HG03095 (cell line): Measurements from ENCODE around the gene TMEM139.
A peak's percentile ranks its signal among the peaks of the same experiment; 100 is the strongest.
"Not testable (repeated sequence)": the region's sequence is repeated elsewhere in the genome, so short reads cannot be mapped to it uniquely, and the experiment has no call there.

Experiments
- ATAC-seq: cut with Tn5 transposase; IDR thresholded peaks from one replicate; pipeline ENCODE4 v1.9.1; 2021; ENCODE audit warnings: moderate library complexity; ENCODE audit not compliant: unreplicated experiment

The TMEM139 gene

GRCh38 chr7:143287935-143288826 lies 3.4 kb downstream of the TMEM139 start, which contains the start of gene CASP2:
Gene CASP2 (plus strand): TSS chr7:143288351. CDS start chr7:143288456, 105 bp downstream.
- ATAC-seq = peak; percentile 85

GRCh38 chr7:143288836-143289235 lies 4.1 kb downstream of the TMEM139 start:
- no peak for ATAC-seq

GRCh38 chr7:143289421-143289820 lies 4.7 kb downstream of the TMEM139 start:
- no peak for ATAC-seq

- not testable (repeated sequence) for ATAC-seq
Observed at GRCh38 chr7:143289888-143290287, 5.1 kb downstream of the TMEM139 start.

GRCh38 chr7:143290293-143290692 lies 5.5 kb downstream of the TMEM139 start:
- ATAC-seq = no peak

- ATAC-seq = no peak
Observed at GRCh38 chr7:143292876-143293275, 8.1 kb downstream of the TMEM139 start.

GRCh38 chr7:143295870-143296269 lies 11.1 kb downstream of the TMEM139 start:
- no peak for ATAC-seq

- ATAC-seq = no peak
Observed at GRCh38 chr7:143296686-143297085, 11.9 kb downstream of the TMEM139 start.

GRCh38 chr7:143299346-143299745 lies 14.6 kb downstream of the TMEM139 start:
- no peak for ATAC-seq

- no peak for ATAC-seq
Observed at GRCh38 chr7:143299840-143300239, 15.1 kb downstream of the TMEM139 start.

- ATAC-seq = no peak
Observed at GRCh38 chr7:143300959-143301935, 16.5 kb downstream of the TMEM139 start.

- ATAC-seq = no peak
Observed at GRCh38 chr7:143303733-143304132, 19.0 kb downstream of the TMEM139 start.

GRCh38 chr7:143304938-143305337 lies 20.2 kb downstream of the TMEM139 start:
- no peak for ATAC-seq

GRCh38 chr7:143305423-143306070 lies 20.8 kb downstream of the TMEM139 start:
- no peak for ATAC-seq

GRCh38 chr7:143308632-143309031 lies 23.9 kb downstream of the TMEM139 start:
- no peak for ATAC-seq

- no peak for ATAC-seq
Observed at GRCh38 chr7:143314127-143314526, 29.4 kb downstream of the TMEM139 start.

- no peak for ATAC-seq
Observed at GRCh38 chr7:143315776-143316175, 31.0 kb downstream of the TMEM139 start, which contains the start of gene CLCN1. Gene CLCN1 (plus strand): TSS chr7:143316111. CDS start chr7:143316213, 102 bp downstream.

GRCh38 chr7:143316492-143316891 lies 31.7 kb downstream of the TMEM139 start:
- no peak for ATAC-seq

- no peak for ATAC-seq
Observed at GRCh38 chr7:143318661-143319060, 33.9 kb downstream of the TMEM139 start.

- ATAC-seq = no peak
Observed at GRCh38 chr7:143320620-143321019, 35.9 kb downstream of the TMEM139 start.

- no peak for ATAC-seq
Observed at GRCh38 chr7:143321242-143321641, 36.5 kb downstream of the TMEM139 start.
